22Rv1 (cell line): ENCODE results near the gene WWC1.

Experiments used
- H3K27ac ChIP-seq: fragments of 450-650 bp; 2 replicates; pipeline ENCODE4 v1.5.1; 2017
- CTCF ChIP-seq: fragments of 450-650 bp; IDR thresholded peaks from 2 replicates; pipeline ENCODE4 v1.5.1; 2017; ENCODE audit warnings: mild to moderate bottlenecking
- ZFX ChIP-seq: fragments of 450-650 bp; IDR thresholded peaks from 2 replicates; pipeline ENCODE4 v1.6.1; 2017; ENCODE audit warnings: antibody characterized with exemption, borderline replicate concordance

The WWC1 gene

GRCh38 chr5:168296682-168297081 lies 5.2 kb downstream of the WWC1 start:
- TF ChIP-seq ZFX: no peak
- no peak for TF ChIP-seq CTCF
- no peak overlapping the region for H3K27ac ChIP-seq

GRCh38 chr5:168298949-168299348 lies 7.5 kb downstream of the WWC1 start:
- TF ChIP-seq CTCF (no peak), ZFX (no peak)
- H3K27ac ChIP-seq: no peak overlapping the region

- peak overlapping the region; percentile 13; the same call in 1 of the 2 replicates for H3K27ac ChIP-seq
- no peak for TF ChIP-seq ZFX
- TF ChIP-seq CTCF: no peak
Measured at GRCh38 chr5:168299372-168299771, 7.9 kb downstream of the WWC1 start.

GRCh38 chr5:168300326-168301182 lies 9.1 kb downstream of the WWC1 start:
- H3K27ac ChIP-seq: no peak overlapping the region

GRCh38 chr5:168301593-168302390 lies 10.3 kb downstream of the WWC1 start:
- H3K27ac ChIP-seq: no peak overlapping the region
- TF ChIP-seq ZFX: no peak
- no peak for TF ChIP-seq CTCF

More at GRCh38 chr5:168300326-168301182, 9.1 kb downstream of the WWC1 start:
- no peak for TF ChIP-seq ZFX
- no peak for TF ChIP-seq CTCF

- TF ChIP-seq CTCF: no peak
- TF ChIP-seq ZFX: no peak
- H3K27ac ChIP-seq: no peak overlapping the region
Measured at GRCh38 chr5:168302785-168303184, 11.3 kb downstream of the WWC1 start.
